A204.1 (cell line): ENCODE results near the gene ANO4.

Experiments used
- FAIRE-seq: peaks from 2 replicates; lab custom pipeline; 2012; peaks lifted over from hg19 to GRCh38; lab: Jason Lieb, UNC

ANO4 gene

DNA sequence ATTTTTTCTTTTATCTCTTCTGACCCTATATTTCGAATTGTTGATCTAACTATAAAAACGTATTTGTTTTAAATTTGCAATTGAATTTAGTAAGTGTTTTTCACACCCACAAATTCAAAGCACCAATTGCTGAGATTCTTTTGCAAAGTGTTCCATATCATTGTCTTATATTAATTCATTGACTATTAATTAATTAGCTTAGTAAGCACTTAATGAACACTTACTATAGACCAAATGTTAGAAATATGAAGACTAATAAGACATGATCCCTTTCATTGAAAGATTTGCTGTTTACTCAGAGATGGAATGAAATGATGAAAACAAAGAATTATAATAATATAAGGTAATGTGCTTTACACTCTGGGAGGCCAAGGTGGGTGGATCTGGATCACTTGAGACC, 14.2 kb downstream of the ANO4 start:
- FAIRE-seq = no peak

DNA sequence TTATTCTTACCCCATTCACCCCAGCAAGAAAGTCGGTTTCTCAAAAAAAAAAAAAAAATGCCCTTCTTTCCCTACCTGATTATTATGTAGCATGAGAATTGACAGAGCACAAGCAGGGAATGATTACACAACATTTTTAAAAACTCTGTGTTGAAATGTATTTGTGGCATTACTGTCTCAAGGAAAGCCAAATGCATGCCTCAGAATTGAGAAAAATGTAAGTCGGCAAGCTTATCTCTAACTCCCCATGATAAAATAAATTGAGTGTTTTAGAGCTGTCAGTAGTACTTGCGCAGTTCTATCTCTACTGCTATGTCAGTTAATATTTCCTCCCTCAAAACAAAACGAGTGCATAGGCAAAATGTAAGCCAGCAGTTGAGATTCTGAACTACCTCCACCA, 25.7 kb downstream of the ANO4 start:
- no peak for FAIRE-seq

DNA sequence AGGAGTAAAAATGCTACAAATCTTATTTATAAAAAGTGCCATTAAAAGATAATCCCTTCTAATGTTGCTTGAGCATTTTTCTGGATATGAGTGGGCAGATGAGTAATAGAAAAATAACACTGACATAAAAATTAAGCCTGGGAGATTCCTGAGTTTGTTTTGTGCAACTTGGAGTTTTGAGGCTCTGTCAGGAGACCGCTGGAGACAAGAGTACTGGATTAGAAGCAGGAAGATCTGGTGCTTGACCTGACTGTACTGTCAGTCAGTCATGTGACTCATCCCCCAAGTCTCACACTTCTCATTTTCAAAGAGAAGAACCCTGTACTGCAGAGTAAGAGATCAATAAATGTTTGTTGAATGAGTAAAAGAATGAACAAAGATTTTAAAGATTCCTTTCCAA, 29.4 kb downstream of the ANO4 start:
- FAIRE-seq = no peak

DNA sequence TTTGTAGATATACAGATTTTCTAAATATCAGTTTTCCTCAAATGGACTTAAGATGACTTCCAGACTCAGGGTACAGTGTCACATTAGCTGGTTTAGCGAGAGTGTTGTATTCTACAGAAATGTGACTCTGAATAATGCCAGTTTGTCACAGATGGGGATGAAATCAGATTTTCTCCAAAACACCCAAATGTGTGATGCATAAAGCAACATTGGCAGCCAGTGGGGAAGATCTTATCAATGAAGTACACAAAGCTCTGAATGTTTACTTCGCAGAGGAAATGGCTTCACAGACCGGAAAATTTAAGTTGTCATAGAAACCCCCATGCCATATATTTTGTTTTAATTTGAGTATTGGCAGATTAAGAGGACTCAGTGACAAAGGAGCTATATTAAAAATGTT, 29.9 kb downstream of the ANO4 start:
- no peak for FAIRE-seq

DNA sequence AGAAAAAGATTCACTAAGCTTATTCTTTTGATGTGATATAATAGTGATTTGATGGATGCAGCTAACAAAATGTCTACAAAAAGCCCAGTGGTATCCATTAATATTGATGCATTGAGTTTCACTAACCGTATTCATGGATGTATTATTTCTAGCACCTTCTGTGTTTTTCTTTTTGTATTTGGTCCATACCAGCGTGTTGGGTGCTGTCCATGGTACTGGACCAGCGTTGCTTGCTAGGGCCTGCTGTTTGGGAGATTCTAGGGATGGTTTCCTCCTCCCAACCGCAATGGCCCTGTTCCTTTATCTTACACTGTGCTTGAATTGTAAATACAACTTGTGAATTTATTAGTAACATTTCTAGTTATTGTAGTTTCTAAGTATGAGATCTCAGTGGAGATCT, 31.7 kb downstream of the ANO4 start:
- no peak for FAIRE-seq

DNA sequence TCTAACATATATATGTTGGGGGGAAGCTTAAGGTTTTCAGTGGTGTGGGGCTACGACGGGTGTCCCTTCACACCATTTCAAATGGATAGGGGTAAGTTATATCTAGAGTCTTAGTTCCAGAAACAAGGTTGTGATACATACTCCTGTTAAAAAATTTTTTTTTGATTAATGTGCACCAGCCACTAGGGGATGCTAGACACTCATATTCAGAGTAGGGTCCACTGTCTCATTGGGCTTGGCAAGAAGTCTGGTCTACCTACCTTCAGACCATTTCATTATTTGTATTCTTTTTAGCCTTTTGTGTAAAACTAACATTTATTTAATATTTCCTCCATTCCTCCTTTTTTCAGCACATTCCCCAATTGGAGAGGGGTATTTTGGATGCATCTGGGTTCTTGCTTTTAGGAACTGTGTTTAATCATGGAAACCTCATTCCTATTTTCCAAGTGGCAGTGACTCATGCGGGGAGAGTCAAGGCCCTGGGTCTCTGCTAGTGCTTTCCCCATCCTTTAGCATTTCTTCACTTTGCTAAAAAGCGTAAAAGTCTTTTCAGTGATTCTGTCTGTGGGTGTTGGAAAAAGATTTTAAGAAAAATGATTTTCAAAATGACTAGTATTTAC, 33.4 kb downstream of the ANO4 start:
- FAIRE-seq = peak; percentile 21

DNA sequence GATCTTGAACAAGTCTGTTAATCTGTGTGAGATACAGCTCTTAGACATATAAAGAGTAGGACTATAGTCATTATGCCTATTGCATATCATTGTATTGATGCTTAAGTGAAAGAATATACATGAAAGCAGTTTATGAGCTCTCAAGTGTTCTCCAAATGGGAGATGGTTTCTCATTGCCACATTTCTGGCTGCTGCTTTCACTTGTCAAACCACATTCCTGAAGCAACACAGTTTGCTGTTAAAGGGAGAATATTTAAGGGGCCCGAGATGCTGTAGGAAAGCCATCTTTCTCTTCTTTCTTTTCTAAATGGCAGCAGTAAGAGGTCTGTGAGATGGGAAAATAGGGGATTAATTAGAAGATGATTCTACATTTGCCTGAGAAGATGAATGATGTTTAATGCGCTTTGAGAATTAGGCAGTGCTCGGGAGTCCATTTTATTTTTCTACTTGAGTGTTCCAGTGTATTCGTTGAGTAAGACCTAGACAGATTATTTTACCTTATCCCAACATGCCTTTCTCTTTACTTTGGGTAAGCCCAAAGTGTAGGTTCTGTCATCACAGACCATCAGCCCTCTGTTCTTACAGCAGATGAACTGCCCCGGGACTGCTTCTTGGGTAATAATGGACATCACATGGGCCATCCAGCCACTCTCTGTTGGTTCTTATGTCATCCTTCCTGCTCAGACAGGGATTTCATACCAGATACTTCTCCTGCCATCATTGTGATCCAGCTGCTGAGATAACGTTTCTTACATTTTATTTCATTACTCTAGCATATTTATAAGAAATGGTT, 35.6 kb downstream of the ANO4 start:
- FAIRE-seq = no peak

DNA sequence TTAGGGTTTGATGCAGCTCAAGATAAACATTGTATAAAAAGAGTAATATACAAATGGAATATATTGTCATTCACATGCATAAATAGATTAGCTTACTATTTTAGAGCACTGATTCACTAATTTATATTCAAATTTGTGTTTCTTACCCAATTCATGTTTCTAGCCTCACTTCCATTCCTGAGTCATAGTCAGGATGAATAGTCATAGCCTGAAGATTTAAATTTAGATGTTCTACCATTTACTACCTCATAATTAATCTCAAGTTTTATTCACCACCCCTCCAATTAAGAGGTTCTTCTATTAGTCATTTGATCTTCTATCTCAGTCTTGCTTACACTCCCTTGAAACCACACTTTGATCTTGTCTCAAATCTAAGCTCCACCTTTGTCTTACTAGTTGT, 38.7 kb downstream of the ANO4 start:
- no peak for FAIRE-seq

DNA sequence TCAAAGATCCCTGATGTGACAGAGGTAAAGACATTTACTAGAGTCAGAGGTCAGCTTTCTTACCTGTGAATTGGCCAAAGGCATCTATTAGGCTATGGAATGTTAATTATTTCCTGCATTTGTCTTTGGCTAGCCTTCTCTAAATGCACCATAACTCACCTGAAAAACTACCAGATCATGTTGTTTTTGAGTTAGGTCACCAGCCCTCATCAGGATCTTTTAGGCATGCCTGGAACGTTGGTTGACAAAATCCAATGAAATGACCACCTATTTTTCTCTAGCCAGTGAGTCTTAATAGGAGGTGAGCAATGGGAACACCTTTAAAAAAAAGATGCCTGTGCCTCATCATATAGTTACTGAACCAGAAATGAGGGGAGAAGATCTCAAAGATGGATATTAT, 46.2 kb downstream of the ANO4 start:
- FAIRE-seq = no peak

DNA sequence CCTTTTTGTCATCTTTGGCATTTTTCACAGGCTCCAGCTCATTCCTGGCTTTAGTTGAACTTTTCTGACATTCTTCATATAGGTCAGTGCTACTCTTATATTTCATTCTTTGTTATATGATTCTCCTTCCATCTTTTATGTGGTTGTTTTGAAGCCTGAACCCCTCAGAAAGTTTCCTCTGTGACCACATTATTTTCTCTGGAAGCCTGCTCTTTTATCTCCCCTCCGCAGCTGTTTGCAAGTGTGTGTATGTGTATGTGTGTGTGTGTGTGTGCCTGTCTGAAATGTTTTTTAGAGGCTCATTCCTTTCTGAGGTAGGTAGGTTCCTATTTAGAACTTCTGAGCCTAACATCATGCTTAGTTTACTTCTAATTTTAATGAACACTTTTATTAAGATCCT, 47.6 kb downstream of the ANO4 start:
- FAIRE-seq = no peak

DNA sequence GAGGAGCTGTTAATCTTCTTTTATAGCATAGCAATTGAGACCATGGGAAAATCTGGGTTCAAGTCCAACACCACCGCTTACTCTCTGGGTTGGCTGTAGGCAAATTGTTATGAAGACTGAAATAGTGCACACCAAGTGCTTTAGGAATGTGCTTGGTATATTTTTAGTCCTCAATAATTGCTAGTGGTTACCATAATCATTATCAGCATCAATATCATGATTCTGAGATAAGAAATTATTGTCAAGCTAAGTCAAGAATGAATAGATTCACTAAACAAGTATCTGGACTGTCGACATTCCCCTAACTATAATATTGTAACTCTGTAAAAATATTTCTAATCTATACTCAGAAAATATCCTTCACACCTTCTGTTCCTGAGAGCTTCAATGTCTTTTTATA, 48.5 kb downstream of the ANO4 start:
- FAIRE-seq = no peak

DNA sequence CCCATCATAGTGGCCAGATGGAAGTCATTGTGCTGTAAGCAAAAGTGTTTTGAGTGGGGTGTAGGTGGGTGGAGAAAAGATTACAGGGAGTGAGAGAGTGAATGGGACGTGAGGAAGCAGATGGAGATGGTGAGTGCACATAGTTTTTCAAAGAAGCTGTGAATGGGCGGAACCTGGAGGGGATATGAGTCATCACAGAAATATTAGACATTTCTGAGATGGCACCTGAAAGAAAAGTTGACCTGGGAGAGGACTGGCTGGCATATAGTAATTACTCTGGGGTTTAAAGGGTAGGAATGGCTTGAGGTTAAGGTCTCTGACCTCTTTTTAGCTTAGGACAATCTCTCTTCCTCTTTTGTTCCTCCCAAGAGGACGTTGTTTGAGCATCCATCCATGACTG, 50.5 kb downstream of the ANO4 start:
- FAIRE-seq = no peak

DNA sequence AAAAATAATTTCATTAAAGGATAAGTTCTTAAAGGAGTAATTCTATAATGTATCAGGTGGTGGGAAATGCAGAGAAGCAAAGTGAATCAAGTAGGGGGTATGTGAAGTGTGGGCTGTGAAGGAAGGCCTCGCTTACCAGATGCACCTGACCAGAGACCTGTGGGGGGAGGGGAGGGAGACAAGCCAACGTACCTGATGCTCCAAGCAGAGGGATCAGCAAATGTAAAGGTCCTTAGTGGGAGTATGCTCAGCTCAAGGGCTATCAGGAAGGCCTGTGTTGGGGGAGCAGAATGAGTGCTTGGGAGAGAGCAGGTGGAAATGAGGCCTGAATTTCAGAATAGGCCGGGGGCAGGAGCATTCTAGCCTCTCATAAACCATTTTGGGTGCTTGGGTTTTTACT, 57.1 kb downstream of the ANO4 start:
- no peak for FAIRE-seq

DNA sequence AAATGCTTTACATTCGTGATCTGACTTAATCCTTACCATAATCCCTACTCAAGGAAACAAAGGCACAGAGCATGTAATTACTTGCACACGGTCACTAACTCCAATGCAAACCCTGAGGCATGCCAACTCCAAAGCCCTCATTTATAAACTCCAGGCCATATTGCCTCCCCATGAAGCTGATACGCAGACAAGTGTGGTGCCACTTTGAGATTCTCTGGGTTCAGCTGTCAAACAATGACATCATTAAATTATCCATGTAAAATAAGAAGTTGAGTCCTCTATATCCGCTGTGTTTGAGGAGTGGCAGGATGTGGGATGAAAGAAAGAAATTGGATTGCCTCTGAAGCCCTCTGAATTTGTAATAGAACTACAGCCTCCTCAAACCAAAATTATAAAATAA, 62.8 kb downstream of the ANO4 start:
- no peak for FAIRE-seq

DNA sequence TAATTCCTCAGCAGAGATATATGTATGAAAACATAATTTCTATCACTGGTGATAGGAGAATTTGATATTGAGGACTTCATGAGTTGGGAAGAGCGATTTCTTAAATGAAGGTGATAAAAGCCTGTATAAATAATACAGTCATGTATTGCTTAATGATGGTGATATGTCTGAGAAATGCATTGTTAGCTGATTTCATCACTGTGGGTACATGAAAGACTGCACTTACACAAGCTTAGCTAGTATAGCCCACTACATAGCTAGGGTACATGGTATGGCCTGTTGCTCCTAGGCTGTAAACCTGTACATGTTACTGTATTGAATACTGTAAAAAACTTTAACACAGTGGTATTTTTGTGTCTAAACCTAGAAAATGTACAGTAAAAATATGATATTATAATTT, 63.4 kb downstream of the ANO4 start:
- FAIRE-seq = no peak

DNA sequence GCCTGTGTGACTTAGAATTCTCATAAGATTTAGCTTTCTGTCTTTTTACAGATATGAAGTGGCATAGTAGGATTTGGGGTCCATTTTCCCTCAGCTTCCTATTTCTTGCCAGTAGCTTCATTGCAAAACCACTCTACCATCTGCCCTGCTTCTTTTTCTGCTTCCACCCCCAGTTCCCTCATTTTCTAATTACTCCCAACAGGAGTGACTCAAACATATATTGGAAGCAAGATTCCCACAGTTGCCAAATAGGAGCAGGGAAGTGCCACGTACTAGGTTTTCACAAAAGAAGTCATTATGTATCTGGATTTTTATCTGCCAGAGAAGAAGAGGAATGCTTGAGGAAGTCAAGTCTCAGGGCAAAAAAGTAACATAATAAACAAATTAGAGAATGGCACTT, 64.1 kb downstream of the ANO4 start:
- no peak for FAIRE-seq

DNA sequence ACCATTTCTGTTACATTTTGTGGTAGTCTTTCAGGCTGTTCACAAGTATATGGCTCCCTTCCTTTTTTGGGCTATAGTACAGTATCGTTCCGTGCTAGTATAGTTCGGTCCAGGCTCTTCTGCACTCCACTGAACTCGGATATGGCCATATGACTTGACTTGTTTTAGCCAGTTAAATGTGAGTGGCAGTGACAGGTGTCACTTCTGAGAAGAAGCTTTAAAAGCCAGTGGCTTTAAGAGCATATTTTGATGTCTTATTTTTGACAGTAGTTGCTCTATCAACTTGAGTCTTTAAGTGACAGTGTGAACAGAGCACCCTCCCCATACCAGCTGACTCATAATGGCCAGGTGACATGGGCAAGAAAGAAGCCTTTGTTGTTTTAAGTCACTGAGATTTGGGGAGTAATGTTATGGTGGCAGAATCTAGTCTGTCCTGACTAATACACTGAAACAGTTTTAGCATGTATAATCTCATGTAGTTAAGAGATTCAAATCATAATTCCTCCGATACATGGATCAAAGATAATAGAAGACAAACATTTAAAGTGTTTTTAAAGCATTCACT, 64.6 kb downstream of the ANO4 start:
- FAIRE-seq = no peak

DNA sequence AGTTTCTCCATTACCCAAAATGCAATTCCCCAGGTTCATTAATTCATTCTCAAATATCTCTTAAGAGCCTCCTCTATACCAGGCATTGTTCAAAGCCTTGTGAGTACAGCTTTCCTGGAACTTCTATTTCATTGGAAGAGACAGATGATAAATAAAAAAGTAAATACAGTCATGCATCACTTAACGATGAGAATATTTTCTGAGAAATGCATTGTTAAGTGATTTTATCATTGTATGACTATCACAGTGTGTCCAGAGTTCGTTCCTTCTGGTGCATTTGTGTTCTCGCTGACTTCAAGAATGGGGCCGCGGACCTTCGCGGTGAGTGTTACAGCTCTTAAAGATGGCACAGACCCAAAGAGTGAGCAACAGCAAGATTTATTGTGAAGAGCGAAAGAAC, 66.0 kb downstream of the ANO4 start:
- no peak for FAIRE-seq

DNA sequence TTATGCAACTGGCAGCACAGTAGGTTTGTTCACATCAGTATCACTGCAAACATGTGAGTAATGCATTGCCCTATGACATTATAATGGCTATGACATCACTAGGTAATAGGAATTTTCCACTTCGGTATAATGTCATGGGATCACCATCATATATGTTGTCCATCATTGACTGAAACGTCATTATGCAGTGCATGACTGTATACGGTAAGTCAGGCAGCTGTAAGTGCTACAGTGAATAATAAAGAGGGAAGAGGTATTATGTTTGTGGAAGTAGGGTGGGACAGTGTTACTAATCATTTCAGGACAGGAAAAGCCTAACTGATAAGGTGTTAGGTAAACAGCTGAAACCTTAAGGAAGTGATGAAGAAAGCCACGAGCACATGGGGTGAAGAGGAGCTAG, 68.1 kb downstream of the ANO4 start:
- FAIRE-seq = no peak

DNA sequence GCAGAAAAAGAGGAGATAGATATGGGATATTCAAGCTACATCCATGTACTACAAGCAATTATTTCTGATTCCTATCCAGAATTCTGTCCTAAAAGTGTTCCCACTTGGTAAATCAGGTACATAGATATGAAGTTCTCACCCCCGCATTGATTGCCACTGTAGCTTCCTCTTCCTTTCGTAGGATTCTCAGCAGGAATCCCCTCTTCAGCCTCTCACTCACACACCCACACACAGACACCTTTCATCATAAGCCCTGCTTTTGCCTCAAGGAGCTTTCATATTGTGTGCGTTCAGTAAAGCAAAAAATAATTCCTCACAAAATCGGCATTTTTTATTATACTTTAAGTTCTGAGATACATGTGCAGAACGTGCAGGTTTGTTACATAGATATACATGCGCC, 69.8 kb downstream of the ANO4 start:
- no peak for FAIRE-seq

DNA sequence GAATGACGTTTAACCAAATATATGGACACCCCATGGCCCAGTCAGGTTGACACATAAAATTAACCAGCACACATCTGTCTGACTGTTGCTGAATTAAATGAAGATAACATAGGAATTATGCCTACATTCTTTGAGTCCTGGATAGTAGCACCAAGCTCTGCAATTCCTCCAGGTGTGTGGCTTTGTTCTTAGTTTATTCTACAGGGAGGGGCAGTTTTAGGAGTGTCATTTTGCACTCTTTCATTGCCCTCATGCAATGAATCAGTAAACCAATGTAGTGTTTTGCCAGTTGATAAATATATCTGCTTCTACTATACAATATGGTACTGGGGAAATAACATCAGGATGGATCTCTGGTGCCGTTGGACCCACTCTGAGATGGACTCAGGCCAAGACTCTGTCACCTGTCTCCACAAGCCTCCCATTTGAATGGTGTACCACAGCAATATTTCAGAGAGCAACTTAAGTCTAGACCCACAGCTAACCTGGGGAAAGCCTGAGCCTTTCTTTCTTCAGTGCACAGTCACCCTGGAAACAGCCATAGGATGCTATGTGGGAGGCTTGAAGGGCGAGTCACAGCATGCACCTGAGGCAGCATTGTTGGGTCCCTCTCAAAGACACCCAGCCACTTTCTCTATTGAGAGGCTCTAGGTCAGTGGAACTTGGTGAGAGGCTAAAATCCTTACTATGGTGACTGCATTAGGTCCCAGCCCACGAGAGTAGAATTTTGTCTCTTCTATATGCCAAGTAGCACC, 73.2 kb downstream of the ANO4 start:
- FAIRE-seq = no peak

DNA sequence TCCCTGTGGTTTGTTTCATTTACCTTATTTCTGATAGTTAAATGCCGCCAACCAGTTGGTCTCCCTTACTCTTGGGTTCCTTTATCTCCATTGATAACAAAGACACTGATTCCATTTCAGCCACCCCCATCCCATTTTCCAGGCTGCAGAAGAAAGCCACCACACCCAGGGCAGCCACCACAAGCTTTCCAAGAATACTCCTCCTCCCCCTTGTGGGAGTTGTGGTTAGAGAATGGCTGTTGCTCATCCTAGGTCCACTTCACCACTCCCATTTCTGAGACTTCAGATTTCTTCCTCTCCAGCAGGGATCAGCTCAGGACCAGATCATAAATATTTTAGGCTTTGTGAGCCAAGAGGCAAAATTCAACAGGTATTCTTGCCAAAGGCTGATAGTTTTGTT, 73.9 kb downstream of the ANO4 start:
- FAIRE-seq = no peak

DNA sequence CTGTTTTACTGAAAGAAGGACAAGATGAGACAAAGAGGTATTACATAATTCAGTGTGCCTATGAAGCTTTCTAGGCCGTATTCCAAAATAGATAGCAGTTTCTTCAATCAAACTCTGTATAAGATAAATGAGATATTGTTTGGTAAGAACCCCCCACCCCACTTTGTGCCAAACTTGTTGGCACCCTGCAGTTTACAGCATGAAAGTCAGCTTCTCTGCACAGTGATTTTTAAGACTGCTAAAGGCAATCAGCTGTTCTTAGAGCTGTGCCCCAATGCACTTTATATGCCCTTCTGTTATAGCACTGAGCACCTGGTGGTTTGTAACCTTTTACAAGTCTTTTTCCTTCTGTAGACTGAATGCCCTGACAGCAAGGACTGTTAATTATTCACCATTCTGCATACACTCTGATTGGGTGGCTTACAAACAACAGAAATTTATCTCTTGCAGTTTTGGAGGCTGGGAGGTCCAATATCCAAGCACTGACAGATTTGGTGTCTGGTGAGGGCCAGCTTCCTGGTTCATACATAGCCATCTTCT, 76.7 kb downstream of the ANO4 start:
- FAIRE-seq = no peak
